Peyer's patch (tissue), 4 donors: ENCODE measurements around the gene PWWP2B. TPM values are rescaled to one million over a fixed set of nuclear protein-coding genes. Genes with fewer than 3 reads are reported as not detected.
"Not testable (repeated sequence)": the region's sequence is repeated elsewhere in the genome, so short reads cannot be mapped to it uniquely, and the experiment has no call there.

Experiments
- DNase-seq, 3 donors: peaks; one replicate each; pipeline ENCODE4 v3.0.0-alpha.2; 2017 to 2019
- H3K27ac ChIP-seq, 4 donors: fragments of 200-600 bp; sonication (generic); one replicate each; pipeline ENCODE4 v1.5.1; 2016 to 2019
- H3K27me3 ChIP-seq, 2 donors: fragments of 200-600 bp; sonication (generic); one replicate each; pipeline ENCODE4 v1.5.1; 2019
- H3K36me3 ChIP-seq, 3 donors: fragments of 200-600 bp; sonication (generic); one replicate each; pipeline ENCODE4 v1.5.1; 2016 to 2019
- H3K4me1 ChIP-seq, 4 donors: fragments of 200-600 bp; sonication (generic); one replicate each; pipeline ENCODE4 v1.5.1; 2016 to 2019
- H3K4me3 ChIP-seq, 4 donors: fragments of 200-600 bp; sonication (generic); 1 replicate in 3 of 4; 2 replicates in 1 of 4; pipeline ENCODE4 v1.5.1; 2016 to 2019; ENCODE audit warnings: mild to moderate bottlenecking in 1 of 4
- H3K9me3 ChIP-seq, 4 donors: fragments of 200-600 bp; sonication (generic); one replicate each; pipeline ENCODE4 v1.5.1; 2016 to 2019; ENCODE audit warnings: mild to moderate bottlenecking in 1 of 4
- CTCF ChIP-seq, 6 experiments: fragments of 450-650 bp in 4 of 6; fragments of 200-600 bp in 2 of 6; sonication (generic) in 1 of 6; IDR thresholded peaks; one replicate each; pipeline ENCODE4 v1.5.1; 2017 to 2019; ENCODE audit warnings: antibody characterized with exemption in 6 of 6, mild to moderate bottlenecking in 3 of 6, moderate library complexity in 1 of 6
- POLR2A ChIP-seq, 2 donors: fragments of 450-650 bp; IDR thresholded peaks; one replicate each; pipeline ENCODE4 v1.5.1; 2017; ENCODE audit warnings: antibody characterized with exemption in 2 of 2, mild to moderate bottlenecking in 2 of 2, moderate library complexity in 2 of 2
- total RNA-seq, 4 donors: library from RNA; depleted of rRNA; stranded (reverse); fragments of >200 nt; gene quantifications; one replicate each; pipeline ENCODE4 v1.1.0, GENCODE V29; 2016

Gene PWWP2B
- total RNA-seq, 4 donors from 2014 or later, result 11.4 to 19.2 (median 15.1) TPM

- Histone ChIP-seq H3K4me3 (no peak overlapping the region), H3K4me1 (no peaks in the 10 kb centered on the region), H3K36me3 (no peaks in the 10 kb centered on the region), H3K27ac (no peak overlapping the region), H3K9me3 (no peaks in the 10 kb centered on the region), H3K27me3 (no peaks in the 10 kb centered on the region)
- DNase-seq, result no peak
- TF ChIP-seq POLR2A (IDR thresholded peaks at IDR 0.05) (no peak), CTCF (IDR thresholded peaks at IDR 0.05) (no peak)
Measured at GRCh38 chr10:132375795-132376297, 21.2 kb upstream of the PWWP2B start.

- no peak for TF ChIP-seq POLR2A (IDR thresholded peaks at IDR 0.05)
- no peak for TF ChIP-seq CTCF (IDR thresholded peaks at IDR 0.05)
- H3K36me3 ChIP-seq, result no peaks in the 10 kb centered on the region
- H3K27me3 ChIP-seq, result no peaks in the 10 kb centered on the region
- H3K9me3 ChIP-seq, result no peaks in the 10 kb centered on the region
- H3K27ac ChIP-seq, result no peak overlapping the region
- no peak overlapping the region for H3K4me3 ChIP-seq
- no peaks in the 10 kb centered on the region for H3K4me1 ChIP-seq
- DNase-seq, result peak in 2 of 3 donors; percentile 20 to 34
Measured at GRCh38 chr10:132376394-132376851, 20.6 kb upstream of the PWWP2B start.

GRCh38 chr10:132377326-132377725, 19.7 kb upstream of the PWWP2B start:
- DNase-seq, result peak in 2 of 3 donors; percentile 6 to 36
- Histone ChIP-seq H3K9me3 (no peaks in the 10 kb centered on the region), H3K27ac (no peak overlapping the region), H3K4me1 (no peaks in the 10 kb centered on the region), H3K4me3 (no peak overlapping the region), H3K36me3 (no peaks in the 10 kb centered on the region), H3K27me3 (no peaks in the 10 kb centered on the region)
- TF ChIP-seq CTCF (IDR thresholded peaks at IDR 0.05), result no peak
- no peak for TF ChIP-seq POLR2A (IDR thresholded peaks at IDR 0.05)

DNA sequence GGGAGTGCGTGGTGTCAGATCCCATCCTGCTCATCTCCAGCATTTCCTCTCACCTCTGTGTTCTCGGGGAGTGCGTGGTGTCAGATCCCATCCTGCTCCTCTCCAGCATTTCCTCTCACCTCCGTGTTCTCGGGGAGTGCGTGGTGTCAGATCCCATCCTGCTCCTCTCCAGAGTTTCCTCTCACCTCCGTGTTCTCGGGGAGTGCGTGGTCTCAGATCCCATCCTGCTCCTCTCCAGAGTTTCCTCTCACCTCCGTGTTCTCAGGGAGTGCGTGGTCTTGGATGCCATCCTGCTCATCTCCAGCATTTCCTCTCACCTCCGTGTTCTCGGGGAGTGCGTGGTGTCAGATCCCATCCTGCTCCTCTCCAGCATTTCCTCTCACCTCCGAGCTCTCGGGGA, 18.0 kb upstream of the PWWP2B start:
- H3K9me3 ChIP-seq, H3K27ac ChIP-seq, H3K27me3 ChIP-seq, H3K36me3 ChIP-seq, H3K4me3 ChIP-seq, H3K4me1 ChIP-seq: not testable (repeated sequence)
- DNase-seq, result peak in 2 of 3 donors; percentile 1 to 8

DNA sequence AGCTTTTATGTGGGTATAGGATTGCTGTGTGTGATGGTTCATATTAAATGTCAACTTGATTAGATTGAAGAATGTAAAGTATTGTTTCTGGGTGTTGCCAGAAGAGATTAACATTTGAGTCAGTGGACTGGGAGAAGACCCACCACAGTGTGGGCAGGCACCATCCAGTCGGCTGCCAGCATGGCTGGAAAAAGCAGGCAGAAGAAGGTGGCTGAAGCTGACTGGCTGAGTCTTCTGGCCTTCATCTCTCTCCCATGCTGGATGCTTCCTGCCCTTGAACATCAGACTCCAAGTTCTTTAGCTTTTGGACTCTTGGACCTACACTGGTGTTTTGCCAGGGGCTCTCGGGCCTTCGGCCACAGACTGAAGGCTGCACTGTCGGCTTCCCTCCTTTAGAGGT, 16.0 kb upstream of the PWWP2B start:
- peak in 2 of 3 donors; percentile 1 to 16 for DNase-seq
- H3K9me3 ChIP-seq, H3K4me1 ChIP-seq, H3K27ac ChIP-seq, H3K27me3 ChIP-seq, H3K4me3 ChIP-seq, H3K36me3 ChIP-seq: not testable (repeated sequence)

GRCh38 chr10:132381741-132382140, 15.3 kb upstream of the PWWP2B start:
- peak in 1 of 3 donors; percentile 11 for DNase-seq
- H3K4me1 ChIP-seq, result no peaks in the 10 kb centered on the region
- TF ChIP-seq POLR2A (IDR thresholded peaks at IDR 0.05) (no peak), CTCF (IDR thresholded peaks at IDR 0.05) (no peak)
- H3K27ac ChIP-seq, result no peak overlapping the region
- no peaks in the 10 kb centered on the region for H3K36me3 ChIP-seq
- no peak overlapping the region for H3K4me3 ChIP-seq
- H3K27me3 ChIP-seq, result no peaks in the 10 kb centered on the region
- no peaks in the 10 kb centered on the region for H3K9me3 ChIP-seq
